SK-N-SH (cell line): ENCODE results near the gene ATL1.

Source experiments
- FOXJ3 ChIP-seq: sonication (generic); formaldehyde crosslinking; IDR thresholded peaks from 2 replicates; pipeline ENCODE4 v1.5.1; 2020; ENCODE audit warnings: mild to moderate bottlenecking, missing genetic modification reagents
- FOXM1 ChIP-seq: IDR thresholded peaks from 2 replicates; pipeline ENCODE4 v1.4.0; 2012; ENCODE audit warnings: low read depth, mild to moderate bottlenecking
- POLR2AphosphoS5 ChIP-seq: IDR thresholded peaks from 2 replicates; pipeline ENCODE4 v1.6.1; 2012; ENCODE audit warnings: low read depth, low read length
- RXRA ChIP-seq: IDR thresholded peaks from 2 replicates; pipeline ENCODE4 v1.4.0; 2012; ENCODE audit warnings: low read depth, mild to moderate bottlenecking, borderline replicate concordance
- TF ChIP-seq, protein P1 (sequence below): fragments of 200-600 bp; sonication (generic); IDR thresholded peaks from 2 replicates; pipeline ENCODE4 v1.6.1; 2017; ENCODE audit warnings: antibody characterized with exemption, mild to moderate bottlenecking, moderate library complexity
- TF ChIP-seq, protein P2 (sequence below): fragments of 150-350 bp; IDR thresholded peaks from 2 replicates; pipeline ENCODE4 v1.6.1; 2016; ENCODE audit warnings: mild to moderate bottlenecking, low read depth, low read length

DNA sequence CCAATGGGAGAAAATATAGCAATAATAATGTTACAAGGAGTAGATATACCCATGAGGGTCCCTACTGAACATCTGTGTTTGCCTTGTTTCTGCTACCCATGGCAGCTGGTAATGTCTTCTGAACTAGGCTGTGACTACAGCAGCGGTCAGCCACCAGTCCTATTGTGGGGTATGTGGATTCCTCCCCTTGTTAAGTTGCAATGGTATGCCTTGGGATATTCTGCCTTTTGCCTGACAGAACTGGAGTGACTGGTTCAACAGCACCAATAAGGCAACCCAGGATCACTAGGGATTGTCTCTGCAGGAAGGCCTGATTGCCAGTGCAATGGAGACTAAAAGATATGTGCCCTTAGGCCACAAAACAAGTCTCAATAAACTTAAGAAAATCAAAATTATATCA lies 9.7 kb upstream of the ATL1 start:
- TF ChIP-seq, protein P1, sequence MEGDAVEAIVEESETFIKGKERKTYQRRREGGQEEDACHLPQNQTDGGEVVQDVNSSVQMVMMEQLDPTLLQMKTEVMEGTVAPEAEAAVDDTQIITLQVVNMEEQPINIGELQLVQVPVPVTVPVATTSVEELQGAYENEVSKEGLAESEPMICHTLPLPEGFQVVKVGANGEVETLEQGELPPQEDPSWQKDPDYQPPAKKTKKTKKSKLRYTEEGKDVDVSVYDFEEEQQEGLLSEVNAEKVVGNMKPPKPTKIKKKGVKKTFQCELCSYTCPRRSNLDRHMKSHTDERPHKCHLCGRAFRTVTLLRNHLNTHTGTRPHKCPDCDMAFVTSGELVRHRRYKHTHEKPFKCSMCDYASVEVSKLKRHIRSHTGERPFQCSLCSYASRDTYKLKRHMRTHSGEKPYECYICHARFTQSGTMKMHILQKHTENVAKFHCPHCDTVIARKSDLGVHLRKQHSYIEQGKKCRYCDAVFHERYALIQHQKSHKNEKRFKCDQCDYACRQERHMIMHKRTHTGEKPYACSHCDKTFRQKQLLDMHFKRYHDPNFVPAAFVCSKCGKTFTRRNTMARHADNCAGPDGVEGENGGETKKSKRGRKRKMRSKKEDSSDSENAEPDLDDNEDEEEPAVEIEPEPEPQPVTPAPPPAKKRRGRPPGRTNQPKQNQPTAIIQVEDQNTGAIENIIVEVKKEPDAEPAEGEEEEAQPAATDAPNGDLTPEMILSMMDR, result no peak
- TF ChIP-seq FOXJ3 (CRISPR knock-in tag), result no peak
- no peak for TF ChIP-seq RXRA
- no peak for TF ChIP-seq POLR2AphosphoS5
- no peak for TF ChIP-seq FOXM1
- TF ChIP-seq, protein P2, sequence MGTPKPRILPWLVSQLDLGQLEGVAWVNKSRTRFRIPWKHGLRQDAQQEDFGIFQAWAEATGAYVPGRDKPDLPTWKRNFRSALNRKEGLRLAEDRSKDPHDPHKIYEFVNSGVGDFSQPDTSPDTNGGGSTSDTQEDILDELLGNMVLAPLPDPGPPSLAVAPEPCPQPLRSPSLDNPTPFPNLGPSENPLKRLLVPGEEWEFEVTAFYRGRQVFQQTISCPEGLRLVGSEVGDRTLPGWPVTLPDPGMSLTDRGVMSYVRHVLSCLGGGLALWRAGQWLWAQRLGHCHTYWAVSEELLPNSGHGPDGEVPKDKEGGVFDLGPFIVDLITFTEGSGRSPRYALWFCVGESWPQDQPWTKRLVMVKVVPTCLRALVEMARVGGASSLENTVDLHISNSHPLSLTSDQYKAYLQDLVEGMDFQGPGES, result no peak
